ENCODE measurements around the gene G2E3. TPM values are rescaled to one million over a fixed set of nuclear protein-coding genes. Genes with fewer than 3 reads are reported as not detected.
"Not testable (repeated sequence)": the region's sequence is repeated elsewhere in the genome, so short reads cannot be mapped to it uniquely, and the experiment has no call there.

G2E3 gene
- total RNA-seq, 1 donor from 2014 or later, result 39.3 TPM

GRCh38 chr14:30632730-30633129 is 73.8 kb downstream of the G2E3 start:
- Mint-ChIP-seq H3K36me3 (peaks cover 28% of the 10 kb centered on the region), H3K9me3 (no peaks in the 10 kb centered on the region), H3K27ac (no peak overlapping the region), H3K4me3 (no peak overlapping the region), H3K27me3 (ENCODE audit: low read depth) (no peaks in the 10 kb centered on the region), H3K4me1 (no peaks in the 10 kb centered on the region)
- no peak for TF ChIP-seq CTCF (IDR thresholded peaks at IDR 0.05; ENCODE audit: unreplicated experiment)
- DNase-seq (ENCODE audit: low spot score in 2 of 2, unreplicated experiment in 2 of 2), result no peak

DNA sequence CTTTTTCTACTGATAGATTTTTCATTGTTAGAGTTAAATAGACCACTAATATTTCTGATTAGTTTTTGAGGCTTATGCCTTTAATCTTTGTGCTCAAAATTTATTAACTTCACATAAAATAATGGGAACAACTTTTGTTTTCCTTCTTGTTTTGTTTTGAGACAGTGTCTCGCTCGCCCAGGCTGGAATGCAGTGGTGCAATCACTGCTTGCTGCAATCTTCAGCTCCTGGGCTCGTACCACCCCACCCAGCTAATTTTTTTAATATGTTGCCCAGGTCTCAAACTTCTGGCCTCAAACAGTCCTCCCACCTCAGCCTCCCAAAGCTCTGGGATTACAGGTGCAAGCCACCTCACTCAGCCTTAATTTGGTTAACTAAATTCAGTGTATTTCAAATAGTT is 80.0 kb downstream of the G2E3 start:
- Mint-ChIP-seq H3K4me1 (peaks cover 3% of the 10 kb centered on the region), H3K4me3 (no peak overlapping the region), H3K36me3 (peaks cover 42% of the 10 kb centered on the region), H3K27ac (peak overlapping the region; percentile 5), H3K27me3 (ENCODE audit: low read depth) (no peaks in the 10 kb centered on the region), H3K9me3 (peaks cover 2% of the 10 kb centered on the region)
- TF ChIP-seq CTCF (IDR thresholded peaks at IDR 0.05; ENCODE audit: unreplicated experiment), result no peak
- DNase-seq (ENCODE audit: low spot score in 2 of 2, unreplicated experiment in 2 of 2), result no peak

DNA sequence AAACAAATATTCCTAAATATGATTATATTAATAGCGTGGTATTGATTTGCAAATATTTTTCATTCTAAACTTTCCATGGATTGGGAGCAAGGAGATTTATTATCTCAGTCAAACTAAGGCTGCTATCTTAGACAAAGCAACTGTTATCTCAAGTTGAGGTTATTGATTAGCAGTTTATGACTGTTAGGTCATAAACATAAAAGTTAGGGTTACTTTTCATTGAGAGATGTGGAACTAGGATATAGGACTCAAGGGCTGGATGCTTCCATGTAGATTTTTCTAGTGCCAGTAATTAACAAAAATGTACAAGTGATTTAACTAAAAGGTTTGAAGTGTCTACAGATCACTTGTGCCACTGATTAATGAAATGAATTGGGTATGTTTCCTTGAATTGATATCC is 82.2 kb downstream of the G2E3 start:
- Mint-ChIP-seq H3K9me3 (peaks cover 23% of the 10 kb centered on the region), H3K27me3 (ENCODE audit: low read depth) (no peaks in the 10 kb centered on the region), H3K4me3 (no peak overlapping the region), H3K36me3 (peaks cover 52% of the 10 kb centered on the region), H3K4me1 (peaks cover 3% of the 10 kb centered on the region), H3K27ac (no peak overlapping the region)
- no peak for TF ChIP-seq CTCF (IDR thresholded peaks at IDR 0.05; ENCODE audit: unreplicated experiment)
- DNase-seq (ENCODE audit: low spot score in 2 of 2, unreplicated experiment in 2 of 2), result no peak

GRCh38 chr14:30644462-30644861 is 85.5 kb downstream of the G2E3 start:
- Mint-ChIP-seq H3K9me3 (peaks cover 23% of the 10 kb centered on the region), H3K36me3 (peaks cover 45% of the 10 kb centered on the region)
- H3K4me1 Mint-ChIP-seq; H3K27me3 Mint-ChIP-seq (ENCODE audit: low read depth); H3K4me3 Mint-ChIP-seq; DNase-seq (ENCODE audit: low spot score in 2 of 2, unreplicated experiment in 2 of 2); H3K27ac Mint-ChIP-seq: not testable (repeated sequence)

- no peaks in the 10 kb centered on the region for H3K4me1 Mint-ChIP-seq
- no peak overlapping the region for H3K27ac Mint-ChIP-seq
- DNase-seq (ENCODE audit: low spot score in 2 of 2, unreplicated experiment in 2 of 2), result no peak
- H3K36me3 Mint-ChIP-seq, result peaks cover 47% of the 10 kb centered on the region
- no peak overlapping the region for H3K4me3 Mint-ChIP-seq
- H3K27me3 Mint-ChIP-seq (ENCODE audit: low read depth), result no peaks in the 10 kb centered on the region
- no peak for TF ChIP-seq CTCF (IDR thresholded peaks at IDR 0.05; ENCODE audit: unreplicated experiment)
- peaks cover 23% of the 10 kb centered on the region for H3K9me3 Mint-ChIP-seq
These were observed 86.6 kb downstream of the G2E3 start for GRCh38 chr14:30645600-30645999.

DNA sequence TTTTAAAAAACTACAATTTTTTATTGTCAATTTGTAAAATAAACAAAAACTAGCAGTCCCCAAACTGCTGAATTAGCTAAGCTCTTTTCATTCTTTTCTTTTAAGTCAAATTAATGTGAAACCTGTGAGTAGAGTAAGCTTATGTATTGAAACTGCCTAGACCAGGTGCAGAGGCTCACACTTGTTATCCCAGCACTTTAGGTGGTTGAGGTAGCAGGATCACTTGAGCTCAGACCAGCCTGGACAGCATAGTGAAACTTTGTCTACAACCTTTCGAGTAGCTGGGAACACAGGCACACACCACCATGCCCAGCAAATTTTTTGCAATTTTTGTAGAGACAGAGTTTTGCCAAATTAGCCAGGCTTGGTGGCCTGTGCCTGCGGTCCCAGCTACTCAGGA is 89.5 kb downstream of the G2E3 start:
- Mint-ChIP-seq H3K4me1 (no peaks in the 10 kb centered on the region), H3K27ac (no peak overlapping the region), H3K4me3 (no peak overlapping the region), H3K9me3 (peaks cover 23% of the 10 kb centered on the region), H3K27me3 (ENCODE audit: low read depth) (no peaks in the 10 kb centered on the region), H3K36me3 (peaks cover 47% of the 10 kb centered on the region)
- TF ChIP-seq CTCF (IDR thresholded peaks at IDR 0.05; ENCODE audit: unreplicated experiment), result no peak
- DNase-seq (ENCODE audit: low spot score in 2 of 2, unreplicated experiment in 2 of 2), result no peak

Measured in mesothelial cell of epicardium (in vitro differentiated cells).